ENCODE data around the gene GALNT15.
A peak's percentile ranks its signal among the peaks of the same experiment; 100 is the strongest.

Gene GALNT15

DNA sequence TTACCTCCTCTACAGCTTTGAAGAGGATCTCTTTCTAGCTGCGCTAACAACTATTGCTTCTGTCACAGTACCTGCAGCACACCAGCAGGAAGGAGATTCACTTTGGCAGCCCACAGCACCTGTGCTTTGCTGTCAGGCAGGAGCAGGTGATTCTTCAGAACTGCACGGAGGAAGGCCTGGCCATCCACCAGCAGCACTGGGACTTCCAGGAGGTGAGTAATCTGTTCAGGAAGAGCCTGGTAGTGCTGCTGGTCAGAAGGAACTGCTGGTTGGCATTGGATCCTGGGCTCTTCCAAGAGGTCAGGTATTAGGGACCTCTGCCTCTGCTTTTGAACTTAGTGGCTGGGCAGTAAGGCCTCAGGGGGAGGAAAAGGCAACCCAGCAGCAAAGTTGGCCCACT, 48.1 kb downstream of the GALNT15 start:
- DNase-seq (ENCODE audit: low read depth in 1 of 2, low spot score in 1 of 2) = no peak

DNA sequence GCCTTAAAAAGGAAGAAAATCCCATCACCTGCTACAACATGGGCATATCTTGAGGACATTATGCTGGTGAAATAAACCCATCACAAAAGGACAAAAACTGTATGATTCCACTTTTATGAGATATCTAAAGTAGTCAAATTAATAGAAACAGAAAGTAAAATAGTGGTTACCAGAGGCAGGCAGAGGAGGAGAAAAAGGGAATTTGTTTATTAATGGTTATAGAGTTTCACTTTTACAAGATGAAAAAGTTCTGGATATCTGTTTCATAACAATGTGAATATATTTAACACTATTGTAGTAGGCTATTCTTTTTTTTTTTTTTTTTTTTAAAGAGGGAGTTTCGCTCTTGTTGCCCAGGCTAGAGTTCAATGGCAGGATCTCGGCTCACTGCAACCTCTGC, 49.8 kb downstream of the GALNT15 start:
- no peak for DNase-seq (ENCODE audit: low read depth in 1 of 2, low spot score in 1 of 2)

DNA sequence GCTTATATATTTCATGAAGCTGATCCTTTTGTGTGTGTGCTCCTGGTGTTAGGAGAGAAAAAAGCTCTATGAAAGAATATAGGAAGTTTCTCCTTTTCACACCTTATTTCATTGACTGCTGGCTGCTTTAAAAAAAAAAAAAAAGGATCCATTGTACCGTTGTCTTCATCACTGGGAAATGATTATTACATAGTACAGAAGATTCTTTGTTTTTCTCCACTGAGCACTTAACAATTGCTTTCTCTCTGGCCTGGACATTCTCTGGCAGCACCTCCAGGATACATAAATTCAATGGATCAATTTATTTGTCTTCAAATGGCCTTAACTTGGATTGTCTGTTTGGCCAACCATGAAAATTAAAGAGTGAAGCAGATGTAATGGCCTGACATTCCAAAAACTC, 53.1 kb downstream of the GALNT15 start:
- DNase-seq (ENCODE audit: low read depth in 1 of 2, low spot score in 1 of 2) = no peak

DNA sequence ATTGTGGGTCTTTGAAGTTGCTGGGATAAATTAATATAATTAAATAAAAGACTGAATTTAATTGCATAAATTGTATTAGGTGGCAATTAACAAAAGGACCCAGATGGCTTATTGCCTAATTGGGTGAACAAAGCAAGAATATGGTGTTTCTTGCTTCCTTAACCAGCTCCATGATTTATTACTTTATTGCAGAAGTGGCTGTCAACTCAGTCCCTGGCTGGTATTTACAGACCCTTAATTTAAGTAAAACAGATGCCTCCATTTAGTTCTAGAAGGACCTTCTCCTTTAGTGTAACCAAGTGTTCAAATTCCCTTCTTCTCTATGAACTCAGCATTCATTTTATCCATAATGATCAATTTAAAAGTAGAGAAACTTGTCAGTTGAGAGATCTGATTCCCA, 55.2 kb downstream of the GALNT15 start:
- DNase-seq (ENCODE audit: low read depth in 1 of 2, low spot score in 1 of 2) = no peak

DNA sequence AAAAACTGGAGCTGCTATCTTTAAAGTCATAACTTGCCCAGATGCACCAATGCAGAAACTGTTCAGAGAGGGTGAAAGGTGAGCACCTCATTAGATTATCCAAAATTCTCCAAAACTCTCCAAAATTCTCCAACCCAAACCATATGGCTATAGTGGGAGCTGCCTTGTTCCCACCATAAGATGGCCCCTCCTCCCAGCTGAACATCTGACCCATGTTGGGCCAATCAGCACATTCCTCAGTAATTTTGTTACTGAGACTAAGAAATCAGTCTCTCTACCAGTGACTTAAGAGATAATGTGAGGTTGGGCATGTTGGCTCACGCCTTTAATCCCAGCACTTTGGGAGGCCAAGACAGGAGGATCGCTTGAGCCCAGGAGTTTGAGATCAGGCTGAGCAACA, 57.5 kb downstream of the GALNT15 start:
- DNase-seq (ENCODE audit: low read depth in 1 of 2, low spot score in 1 of 2) = no peak

DNA sequence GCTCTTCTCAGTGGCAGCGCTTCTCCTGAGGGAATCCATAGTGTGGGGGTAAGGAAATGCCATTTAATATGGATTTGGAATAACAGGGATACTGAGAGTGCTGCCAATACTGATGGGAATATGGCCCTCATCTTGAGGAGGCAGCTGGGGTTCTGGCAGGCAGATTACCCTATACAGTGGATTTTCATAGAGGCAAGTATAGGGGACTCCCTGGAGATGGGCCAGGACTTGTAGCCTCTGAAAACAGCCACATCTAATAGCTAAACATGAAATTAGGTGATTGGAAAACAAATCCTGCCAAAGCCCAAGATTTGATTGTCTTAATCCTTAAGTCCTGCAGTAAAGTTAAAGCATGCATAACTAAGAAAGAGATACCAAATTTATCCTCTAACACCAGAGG, 59.3 kb downstream of the GALNT15 start:
- no peak for DNase-seq (ENCODE audit: low read depth in 1 of 2, low spot score in 1 of 2)

DNA sequence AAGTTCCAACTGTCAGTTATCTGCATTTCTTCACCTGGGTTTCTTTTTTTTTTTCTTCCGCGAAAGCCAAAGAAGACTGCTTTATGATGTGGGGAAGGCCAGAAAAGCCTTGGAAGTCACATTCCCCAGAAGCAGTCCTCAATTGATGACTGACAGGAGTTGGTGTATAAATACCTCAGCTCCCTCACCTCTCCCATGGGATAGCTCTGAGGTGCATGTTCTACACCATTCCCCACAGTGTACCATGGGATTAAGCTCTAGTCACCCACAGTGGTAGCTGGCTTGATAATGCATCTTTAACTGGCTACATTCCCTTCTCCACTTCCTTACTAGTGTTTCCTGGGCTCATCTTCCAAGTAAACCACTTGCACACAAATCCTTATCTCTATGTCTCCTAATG, 59.8 kb downstream of the GALNT15 start:
- no peak for DNase-seq (ENCODE audit: low read depth in 1 of 2, low spot score in 1 of 2)

DNA sequence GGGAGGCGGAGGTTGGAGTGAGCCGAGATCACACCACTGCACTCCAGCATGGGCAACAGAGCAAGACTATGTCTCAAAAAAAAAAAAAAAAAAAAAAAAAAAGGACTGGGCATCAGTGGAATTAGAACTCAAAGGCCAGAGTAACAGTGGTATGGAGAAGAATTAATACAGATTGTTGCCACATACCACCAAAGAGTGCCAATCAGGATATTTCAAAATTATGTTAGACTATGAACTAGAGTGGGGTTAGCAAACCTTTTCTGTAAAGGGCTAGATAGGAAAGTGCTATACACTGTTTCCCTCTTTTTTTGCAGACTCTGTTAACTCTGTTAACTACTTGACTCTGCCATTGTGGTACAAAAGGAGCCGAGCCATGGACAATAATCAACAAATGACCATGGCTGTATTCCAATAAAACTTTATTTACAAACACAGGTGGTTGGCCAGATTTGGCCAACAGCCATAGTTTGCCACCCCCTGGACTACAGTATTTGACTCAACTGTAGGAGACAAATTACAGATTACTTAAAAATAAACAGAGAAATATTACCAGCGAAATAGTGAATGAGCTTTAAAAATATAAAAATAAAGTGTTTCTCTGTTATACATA, 61.7 kb downstream of the GALNT15 start:
- no peak for DNase-seq (ENCODE audit: low read depth in 1 of 2, low spot score in 1 of 2)

DNA sequence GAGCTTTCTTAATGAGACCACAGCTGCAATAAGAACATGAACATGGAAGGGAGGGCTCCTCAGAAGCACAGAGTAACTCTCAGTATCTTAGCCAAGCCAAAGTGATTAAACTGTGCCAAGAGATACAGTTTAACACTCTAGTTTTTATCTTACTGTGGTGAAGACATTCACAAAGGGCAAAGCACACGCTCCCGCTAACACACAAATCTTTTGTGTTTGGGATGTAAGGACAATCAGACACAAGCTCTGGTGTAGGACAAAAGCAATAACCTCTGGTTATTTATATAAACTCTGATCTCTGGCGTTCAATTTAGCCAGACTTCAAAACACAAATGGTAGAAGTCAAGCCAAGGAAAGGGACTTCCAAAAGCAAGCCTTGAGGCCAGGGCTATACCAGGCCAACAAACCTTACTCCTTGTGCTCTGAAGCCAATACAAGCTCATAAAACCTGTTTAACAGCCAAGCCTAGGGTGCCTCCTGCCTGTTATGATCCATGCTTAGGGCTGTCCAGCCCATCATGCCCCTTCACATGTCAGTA, 62.4 kb downstream of the GALNT15 start:
- DNase-seq (ENCODE audit: low read depth in 1 of 2, low spot score in 1 of 2) = no peak

DNA sequence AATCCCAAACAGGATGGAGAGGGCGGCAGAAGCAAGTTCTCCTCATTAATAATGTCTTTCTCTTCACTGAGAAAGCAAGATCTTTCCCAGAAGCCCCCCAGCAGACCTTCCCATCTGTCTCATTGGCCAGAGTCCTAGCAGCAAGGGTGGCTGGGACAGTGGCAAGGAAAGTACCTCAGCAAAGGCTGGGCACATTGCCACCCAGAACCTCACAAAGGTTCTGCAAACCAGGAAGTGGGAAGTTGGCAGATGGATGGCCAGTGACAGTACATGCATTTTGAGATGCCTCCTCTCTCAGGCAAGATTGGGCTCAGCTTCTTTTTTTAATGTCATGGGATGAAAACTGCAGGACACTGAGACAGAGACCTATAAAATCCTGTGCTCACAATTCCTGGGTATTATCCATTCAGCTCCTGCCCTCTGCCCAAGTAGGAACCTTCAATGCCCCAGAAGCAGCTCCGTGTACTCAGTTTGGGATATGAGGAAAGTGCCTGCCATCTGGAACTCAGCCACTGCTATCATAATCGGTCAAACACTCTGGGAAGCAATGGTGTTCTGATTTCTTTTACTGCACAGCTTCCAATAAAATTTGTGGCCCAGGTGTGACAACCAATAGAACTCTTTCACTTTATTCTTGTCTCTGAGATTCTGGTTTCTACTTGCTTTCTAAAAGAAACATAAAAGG, 64.7 kb downstream of the GALNT15 start:
- no peak for DNase-seq (ENCODE audit: low read depth in 1 of 2, low spot score in 1 of 2)

DNA sequence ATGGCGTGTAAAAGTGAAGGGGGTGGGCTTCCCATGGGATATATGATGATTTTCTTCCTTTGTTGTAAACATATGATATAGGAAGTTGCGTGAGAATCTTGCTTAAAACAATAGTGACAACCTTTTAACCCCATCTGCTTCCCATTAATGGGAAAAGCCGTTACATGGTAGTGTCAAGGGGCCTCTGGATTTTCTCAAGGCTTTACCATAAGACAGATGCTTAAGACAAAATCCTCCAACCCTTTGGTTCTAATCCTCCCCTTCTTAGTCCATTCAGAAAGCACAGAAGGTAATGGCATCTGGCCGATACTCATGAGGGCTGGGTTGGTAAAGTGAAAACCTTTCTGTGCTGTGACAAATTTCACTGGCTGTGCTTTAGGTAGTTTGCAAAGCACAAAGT, 65.3 kb downstream of the GALNT15 start:
- DNase-seq (ENCODE audit: low read depth in 1 of 2, low spot score in 1 of 2) = no peak

DNA sequence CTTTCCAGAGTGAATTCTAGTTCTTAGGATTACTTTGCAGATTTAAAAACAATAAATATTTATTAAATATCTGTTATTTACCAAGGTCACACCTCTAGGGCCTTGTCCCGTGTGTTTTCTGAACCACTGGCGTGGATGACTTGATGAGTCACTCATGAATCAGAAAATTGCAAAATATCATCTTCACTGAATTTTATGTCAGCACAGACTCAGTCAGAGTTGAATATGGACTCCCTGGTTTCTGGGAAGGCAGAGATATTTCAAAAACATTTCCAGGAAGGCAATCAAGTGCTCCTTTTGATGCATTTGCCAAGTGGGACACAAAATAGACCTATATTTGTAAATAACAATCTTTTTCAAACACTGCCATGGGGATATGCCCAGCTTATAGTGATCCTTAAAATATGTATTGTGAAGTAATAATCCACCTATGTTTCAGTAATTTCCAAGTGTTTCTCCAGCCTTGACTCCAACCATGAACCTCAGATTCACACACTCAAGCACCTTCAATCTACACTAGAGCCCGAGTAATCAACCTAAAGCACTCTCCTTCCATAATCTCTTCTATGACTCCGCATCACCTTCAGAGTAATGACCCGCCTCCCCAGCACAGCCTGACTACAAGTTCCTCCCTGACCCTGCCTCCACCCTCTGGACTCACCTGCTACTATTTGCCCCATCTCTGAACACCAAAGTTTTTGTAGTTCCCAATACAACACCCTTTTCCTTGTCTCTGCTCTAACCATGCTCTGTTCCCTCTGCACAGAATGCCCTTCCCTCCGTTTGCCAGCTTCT, 65.9 kb downstream of the GALNT15 start:
- no peak for DNase-seq (ENCODE audit: low read depth in 1 of 2, low spot score in 1 of 2)

DNA sequence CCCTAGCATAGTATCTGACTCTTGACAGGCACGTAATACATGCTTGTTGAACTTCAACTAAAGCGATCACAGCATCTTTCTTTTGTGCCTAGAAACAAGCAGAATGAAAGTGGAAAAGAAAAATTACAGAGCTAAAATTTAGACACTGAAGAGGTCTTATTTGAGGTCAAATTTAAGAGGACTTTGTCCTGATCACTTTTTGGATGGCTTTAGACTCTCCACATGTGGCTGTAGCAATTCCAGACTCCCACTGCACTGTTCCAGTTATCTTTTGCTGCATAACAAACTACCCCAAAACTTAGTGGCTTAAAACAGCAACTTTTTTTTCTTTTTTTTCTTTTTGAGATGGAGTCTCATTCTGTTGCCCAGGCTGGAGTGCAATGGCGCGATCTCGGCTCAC, 66.7 kb downstream of the GALNT15 start:
- DNase-seq (ENCODE audit: low read depth in 1 of 2, low spot score in 1 of 2) = no peak

DNA sequence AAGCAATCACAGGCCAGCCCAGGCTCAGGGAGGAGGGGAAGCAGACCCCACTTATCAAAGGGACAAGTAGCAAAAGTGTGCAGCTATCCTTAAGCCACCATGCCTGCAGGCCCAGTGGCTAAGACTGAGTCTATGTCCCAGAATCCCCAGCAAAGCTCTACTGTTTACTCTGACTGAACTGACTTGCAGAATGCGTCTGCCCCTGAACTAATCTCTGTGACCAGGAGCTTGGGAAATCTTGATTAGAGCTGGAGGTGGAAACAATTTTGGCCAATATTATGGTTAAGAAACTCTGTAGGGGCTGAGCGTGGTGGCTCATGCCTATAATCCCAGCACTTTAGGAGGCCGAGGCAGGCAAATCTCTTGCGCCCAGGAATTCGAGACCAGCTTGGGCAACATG, 67.7 kb downstream of the GALNT15 start:
- no peak for DNase-seq (ENCODE audit: low read depth in 1 of 2, low spot score in 1 of 2)

DNA sequence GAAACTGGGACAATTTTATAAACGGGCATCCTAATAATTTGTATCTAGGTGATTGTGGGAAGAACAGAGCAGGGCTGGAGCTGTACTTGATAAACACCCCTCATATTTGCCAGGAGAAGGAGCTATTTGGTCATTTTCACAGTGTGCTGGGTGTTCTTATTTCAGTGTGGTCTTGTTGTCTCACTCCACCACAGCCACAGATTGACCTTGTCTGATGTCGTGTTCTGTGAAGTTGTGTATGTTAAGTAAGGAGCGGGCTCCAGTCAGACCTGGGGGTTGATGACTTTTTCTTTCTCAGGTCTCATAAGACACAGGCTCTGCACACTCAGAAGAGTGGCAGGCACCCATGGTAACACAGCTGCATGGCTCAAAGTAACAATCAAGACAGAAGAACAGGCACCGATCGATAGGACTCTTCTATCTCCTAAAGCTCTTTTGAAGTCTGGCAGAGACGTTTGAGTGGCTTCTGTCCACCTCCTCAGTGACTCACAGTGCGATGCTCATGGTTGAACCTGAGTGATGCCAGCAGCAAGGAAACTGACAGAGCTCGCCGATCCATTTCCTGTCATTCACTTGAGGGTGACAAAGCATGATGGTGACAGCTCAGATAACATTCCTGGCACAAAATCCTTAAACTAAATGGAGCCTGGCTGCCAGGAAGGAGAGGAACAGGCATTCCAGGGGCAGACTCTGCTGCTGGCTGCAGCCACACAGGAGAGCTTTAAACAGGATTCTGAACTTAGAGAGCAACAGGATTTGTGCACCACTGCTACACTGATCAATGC, 69.4 kb downstream of the GALNT15 start:
- no peak for DNase-seq (ENCODE audit: low read depth in 1 of 2, low spot score in 1 of 2)

DNA sequence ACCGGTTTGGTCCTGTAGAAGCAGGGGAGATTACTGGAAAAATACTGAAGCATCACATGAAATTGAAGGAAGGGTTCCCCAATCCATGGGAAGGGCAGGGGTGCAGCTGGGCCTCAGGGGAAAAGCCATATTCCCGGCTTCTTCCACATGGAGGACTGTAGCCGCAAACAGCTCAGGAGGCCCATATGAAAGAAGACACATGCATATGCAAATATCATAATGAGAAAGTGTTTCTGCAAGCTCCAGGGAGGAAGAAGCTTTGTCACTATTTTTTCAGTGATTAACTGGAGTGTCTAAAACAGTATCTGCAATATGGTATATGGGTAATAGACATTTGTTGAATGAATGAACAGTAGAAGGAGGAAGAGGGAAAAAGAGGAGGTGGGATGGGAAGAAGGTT, 71.1 kb downstream of the GALNT15 start:
- no peak for DNase-seq (ENCODE audit: low read depth in 1 of 2, low spot score in 1 of 2)

DNA sequence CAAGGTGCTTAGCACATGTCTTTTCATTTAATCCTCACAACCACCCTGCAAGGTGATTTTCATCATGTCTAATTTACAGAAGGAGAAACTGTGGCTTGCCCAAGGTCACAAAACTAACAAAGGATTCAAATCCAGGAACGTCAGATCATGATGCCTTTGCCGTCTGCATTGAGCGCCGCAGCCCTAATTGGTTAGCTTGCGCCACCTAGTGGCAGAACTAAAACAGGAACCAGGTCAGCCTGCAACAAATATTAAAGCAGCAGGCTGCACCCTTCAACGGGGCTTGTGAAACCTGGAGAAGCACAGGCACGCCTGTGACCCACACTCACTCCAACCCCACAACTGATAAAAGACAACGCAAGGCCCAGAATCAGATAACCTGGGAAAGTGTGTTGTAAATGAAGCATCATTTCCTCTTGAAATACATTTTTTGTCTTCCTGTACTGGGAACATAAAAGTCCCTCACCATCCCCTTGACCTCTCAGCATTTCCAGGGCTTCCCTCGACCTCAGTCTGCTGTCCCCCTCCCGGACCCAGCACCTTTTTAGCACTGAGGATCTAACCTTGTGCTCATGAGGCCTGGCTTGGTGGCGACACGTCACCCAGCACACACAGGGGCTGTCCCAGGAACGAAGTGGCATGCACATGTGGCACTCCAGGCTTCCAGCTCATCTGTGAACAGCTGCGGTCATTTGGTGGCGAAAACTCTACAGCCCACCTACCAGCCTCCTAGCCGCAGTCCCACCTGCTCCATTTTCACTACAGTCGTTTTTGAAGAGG, 73.0 kb downstream of the GALNT15 start:
- DNase-seq (ENCODE audit: low read depth in 1 of 2, low spot score in 1 of 2) = peak; percentile 46 to 61

DNA sequence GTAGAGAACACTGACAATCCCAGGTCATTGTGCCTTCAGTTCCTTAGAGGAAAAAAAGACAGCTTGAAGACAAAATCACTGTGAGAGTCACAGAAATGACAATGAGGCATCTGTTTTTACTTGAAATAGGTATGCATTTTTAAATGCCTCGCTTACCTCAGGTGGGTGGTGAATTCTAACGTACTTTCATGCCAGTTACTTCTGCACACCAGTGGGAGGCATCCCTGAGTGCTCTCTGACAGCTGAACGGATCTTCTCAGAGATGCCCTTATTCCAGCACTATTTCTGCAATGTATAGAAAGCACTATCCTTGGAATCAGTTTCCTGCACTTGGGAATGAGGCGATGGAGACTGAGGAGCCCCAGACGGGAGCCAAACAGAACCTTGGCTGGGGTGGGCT, 74.1 kb downstream of the GALNT15 start:
- no peak for DNase-seq (ENCODE audit: low read depth in 1 of 2, low spot score in 1 of 2)

DNA sequence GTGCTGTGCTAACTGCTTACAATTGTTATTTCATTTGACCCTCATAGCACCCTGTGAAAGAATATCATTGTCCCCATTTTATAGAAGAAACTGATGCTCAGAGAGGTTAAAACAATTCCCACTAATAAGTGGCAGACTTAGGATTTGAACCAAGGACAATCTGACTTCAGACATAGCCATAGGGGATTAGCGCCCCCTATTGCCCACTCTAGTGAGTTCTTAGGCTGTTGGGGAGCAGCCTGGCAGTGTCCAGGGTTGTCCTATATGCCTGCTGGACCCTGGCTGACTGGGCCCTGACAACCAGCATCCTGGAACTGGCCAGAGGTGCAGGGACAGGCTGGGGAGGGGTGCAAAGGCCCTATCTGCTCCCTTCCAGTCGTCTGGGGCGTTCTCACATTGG, 74.9 kb downstream of the GALNT15 start:
- DNase-seq (ENCODE audit: low read depth in 1 of 2, low spot score in 1 of 2) = no peak

DNA sequence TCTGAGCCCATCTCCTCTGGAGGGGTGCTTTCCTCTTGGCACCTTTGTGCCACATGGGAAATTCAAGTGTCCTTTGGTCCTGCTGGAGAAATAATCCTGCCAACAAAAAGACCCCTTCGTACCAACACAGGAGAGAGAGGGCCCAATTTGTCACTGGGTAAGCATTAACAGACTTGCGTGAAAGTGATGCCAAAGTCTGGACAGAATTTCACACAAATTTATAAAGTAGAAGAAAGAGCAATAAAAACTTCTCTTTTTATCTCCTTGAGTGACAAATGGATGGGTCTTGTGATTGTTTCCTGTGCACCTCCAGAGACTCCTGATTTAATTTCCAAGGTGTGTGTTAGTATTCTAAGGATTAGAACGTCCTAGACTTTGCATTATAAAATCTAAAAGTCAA, 75.4 kb downstream of the GALNT15 start:
- no peak for DNase-seq (ENCODE audit: low read depth in 1 of 2, low spot score in 1 of 2)
